ENCODE data around the gene CDKL4.
A peak's percentile ranks its signal among the peaks of the same experiment; 100 is the strongest.

CDKL4 gene

DNA sequence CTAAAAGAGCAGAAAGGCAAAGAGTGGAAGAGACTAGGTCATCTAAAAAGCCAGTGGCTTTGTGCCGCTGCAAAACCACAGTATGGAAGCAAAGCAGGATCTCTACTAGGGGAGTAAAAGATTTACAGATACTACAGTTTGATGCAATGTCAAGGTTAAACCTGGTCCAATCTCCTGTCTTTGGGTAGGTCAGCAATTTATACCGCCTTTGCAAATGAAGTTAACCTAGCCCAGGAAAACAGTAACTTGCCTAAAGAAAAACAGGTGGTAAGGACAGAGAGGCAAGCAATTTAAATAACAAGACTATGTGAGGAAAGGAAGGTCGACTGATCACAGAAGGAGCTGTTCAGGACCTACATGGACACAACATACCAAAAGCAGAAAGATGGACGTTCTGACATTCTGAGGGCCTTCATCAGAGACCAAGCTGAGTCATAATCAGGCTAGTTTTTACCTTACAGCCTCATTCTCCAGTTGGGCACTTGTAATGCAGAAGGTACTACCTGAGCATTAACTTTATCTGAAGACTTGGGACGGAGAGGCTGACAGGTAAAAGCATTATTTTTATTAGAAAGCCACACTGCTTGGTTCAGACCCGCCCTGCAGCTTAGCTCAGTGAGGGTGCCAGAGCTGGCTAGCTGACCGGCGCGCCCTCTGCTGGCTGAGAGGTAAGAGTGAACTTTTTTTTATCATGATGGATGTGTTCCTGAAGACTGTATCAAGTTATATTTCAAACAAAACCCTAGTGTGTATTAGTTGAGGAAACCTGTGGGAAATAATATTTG, 15.9 kb downstream of the CDKL4 start:
- Histone ChIP-seq H3K27me3 (ENCODE audit: control insufficient read depth, insufficient read depth, low read length) (no peaks in the 10 kb centered on the region), H3K4me1 (ENCODE audit: control insufficient read depth, low read depth, low read length) (peaks cover 19% of the 10 kb centered on the region), H3K36me3 (ENCODE audit: control insufficient read depth, low read depth, low read length) (no peaks in the 10 kb centered on the region), H3K9ac (ENCODE audit: low read length) (no peak overlapping the region), H3K9me3 (ENCODE audit: control insufficient read depth, low read depth, low read length) (no peaks in the 10 kb centered on the region), H3K4me3 (ENCODE audit: low read length) (peak overlapping the region; percentile 61), H3K27ac (ENCODE audit: low read length) (no peak overlapping the region)

DNA sequence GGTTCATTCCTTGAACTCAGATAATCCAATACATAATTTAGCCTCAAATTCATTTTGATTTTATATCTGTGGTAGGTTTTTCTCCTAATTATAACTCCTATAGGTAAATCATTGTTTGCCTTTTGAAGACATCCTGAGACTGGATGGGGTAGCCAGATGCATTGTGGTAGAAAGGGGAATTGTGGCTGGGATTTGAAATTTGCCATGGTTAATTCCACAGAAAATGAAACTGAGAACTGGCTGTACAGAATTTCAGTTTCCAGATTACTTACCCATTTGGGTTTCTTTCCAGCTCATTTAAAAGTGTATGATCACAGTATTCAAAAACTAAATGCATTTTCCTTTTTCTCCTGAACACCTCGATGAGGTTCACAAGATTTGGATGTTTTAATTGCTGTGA, 18.2 kb downstream of the CDKL4 start:
- Histone ChIP-seq H3K4me3 (ENCODE audit: low read length) (no peak overlapping the region), H3K4me1 (ENCODE audit: control insufficient read depth, low read depth, low read length) (peaks cover 19% of the 10 kb centered on the region), H3K27me3 (ENCODE audit: control insufficient read depth, insufficient read depth, low read length) (no peaks in the 10 kb centered on the region), H3K9me3 (ENCODE audit: control insufficient read depth, low read depth, low read length) (no peaks in the 10 kb centered on the region), H3K36me3 (ENCODE audit: control insufficient read depth, low read depth, low read length) (no peaks in the 10 kb centered on the region), H3K27ac (ENCODE audit: low read length) (no peak overlapping the region), H3K9ac (ENCODE audit: low read length) (no peak overlapping the region)

DNA sequence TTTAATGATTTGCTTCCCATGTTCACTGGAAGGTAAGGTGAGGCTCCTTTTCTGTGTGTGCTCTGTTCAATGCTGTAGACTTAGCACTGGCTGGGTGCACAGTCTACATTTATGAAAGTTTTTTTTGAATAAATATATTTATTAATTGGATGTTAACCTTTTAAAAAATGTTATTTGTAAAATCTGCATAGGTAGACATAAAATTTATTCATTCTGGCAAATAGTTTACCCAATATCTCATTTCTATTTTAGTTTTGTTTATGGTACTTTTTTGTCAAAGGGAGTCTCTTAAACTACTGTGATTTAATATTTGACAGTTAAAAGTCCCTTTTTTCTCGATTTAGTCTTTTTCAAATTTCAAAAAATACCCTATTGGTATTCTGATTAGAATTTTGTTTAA, 19.9 kb downstream of the CDKL4 start:
- H3K36me3 ChIP-seq (ENCODE audit: control insufficient read depth, low read depth, low read length), result no peaks in the 10 kb centered on the region
- H3K27me3 ChIP-seq (ENCODE audit: control insufficient read depth, insufficient read depth, low read length), result no peaks in the 10 kb centered on the region
- no peaks in the 10 kb centered on the region for H3K9me3 ChIP-seq (ENCODE audit: control insufficient read depth, low read depth, low read length)
- no peak overlapping the region for H3K9ac ChIP-seq (ENCODE audit: low read length)
- no peak overlapping the region for H3K27ac ChIP-seq (ENCODE audit: low read length)
- H3K4me3 ChIP-seq (ENCODE audit: low read length), result no peak overlapping the region
- H3K4me1 ChIP-seq (ENCODE audit: control insufficient read depth, low read depth, low read length), result peaks cover 11% of the 10 kb centered on the region

DNA sequence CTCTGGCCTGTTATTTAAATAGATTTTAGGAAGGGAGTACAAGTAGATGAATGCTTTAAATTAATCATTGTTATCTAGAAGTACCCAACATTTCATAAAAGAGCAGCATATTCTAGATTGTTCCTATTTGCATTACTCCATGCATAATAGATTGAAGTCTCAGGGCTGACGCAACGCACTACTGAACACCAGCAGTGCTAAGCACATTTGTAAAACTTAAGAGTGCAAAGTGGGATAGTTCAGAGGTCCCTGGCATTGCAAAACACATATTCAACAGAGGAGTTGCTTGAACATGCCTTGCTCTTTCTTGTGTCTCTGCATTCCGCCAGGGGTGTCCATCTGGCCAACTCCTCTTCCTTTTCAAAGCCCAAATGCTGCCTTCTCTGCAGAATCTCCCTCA, 22.3 kb downstream of the CDKL4 start:
- Histone ChIP-seq H3K9me3 (ENCODE audit: control insufficient read depth, low read depth, low read length) (no peaks in the 10 kb centered on the region), H3K36me3 (ENCODE audit: control insufficient read depth, low read depth, low read length) (no peaks in the 10 kb centered on the region), H3K27ac (ENCODE audit: low read length) (no peak overlapping the region), H3K9ac (ENCODE audit: low read length) (no peak overlapping the region), H3K4me3 (ENCODE audit: low read length) (no peak overlapping the region), H3K27me3 (ENCODE audit: control insufficient read depth, insufficient read depth, low read length) (no peaks in the 10 kb centered on the region), H3K4me1 (ENCODE audit: control insufficient read depth, low read depth, low read length) (no peaks in the 10 kb centered on the region)

DNA sequence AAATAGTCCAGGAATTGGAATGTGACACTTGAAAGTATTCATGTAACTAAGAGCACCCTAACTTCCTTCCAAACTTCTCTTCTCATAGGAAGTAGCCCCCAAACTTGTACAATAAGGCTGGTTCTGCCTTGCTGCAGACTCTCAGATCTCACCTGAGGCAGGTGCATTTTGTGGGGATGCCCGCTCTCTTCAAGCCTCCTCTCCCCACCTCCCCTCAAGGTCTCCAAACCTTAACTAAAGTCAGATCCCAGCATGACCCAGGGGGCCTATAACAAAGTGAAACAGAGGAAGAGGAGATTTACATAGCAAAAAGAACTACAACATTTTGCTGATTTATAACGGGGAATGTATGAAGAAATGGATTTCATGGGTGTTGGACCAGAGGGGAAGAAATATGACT, 23.6 kb downstream of the CDKL4 start:
- Histone ChIP-seq H3K36me3 (ENCODE audit: control insufficient read depth, low read depth, low read length) (no peaks in the 10 kb centered on the region), H3K9ac (ENCODE audit: low read length) (no peak overlapping the region), H3K4me3 (ENCODE audit: low read length) (no peak overlapping the region), H3K4me1 (ENCODE audit: control insufficient read depth, low read depth, low read length) (no peaks in the 10 kb centered on the region), H3K27ac (ENCODE audit: low read length) (no peak overlapping the region), H3K9me3 (ENCODE audit: control insufficient read depth, low read depth, low read length) (no peaks in the 10 kb centered on the region), H3K27me3 (ENCODE audit: control insufficient read depth, insufficient read depth, low read length) (no peaks in the 10 kb centered on the region)

DNA sequence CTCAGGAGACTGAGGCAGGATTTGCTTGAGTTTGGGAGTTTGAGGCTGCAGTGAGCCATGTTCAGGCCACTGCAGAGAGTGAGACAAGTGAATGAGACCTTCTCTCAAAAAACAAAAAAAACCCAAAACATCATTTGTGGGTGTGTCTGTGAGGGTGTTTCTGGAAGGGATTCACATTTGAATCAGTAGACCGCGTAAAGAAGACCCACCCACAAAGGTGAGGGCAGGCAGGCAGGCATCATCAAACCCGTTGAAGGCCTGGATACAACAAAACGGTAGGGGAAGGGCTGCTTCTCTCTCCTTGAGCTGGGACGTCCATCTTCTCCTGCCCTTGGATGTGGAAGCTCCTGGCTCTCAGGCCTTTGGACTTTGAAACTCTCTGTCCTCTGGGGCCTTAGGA, 25.4 kb downstream of the CDKL4 start:
- Histone ChIP-seq H3K27me3 (ENCODE audit: control insufficient read depth, insufficient read depth, low read length) (no peaks in the 10 kb centered on the region), H3K36me3 (ENCODE audit: control insufficient read depth, low read depth, low read length) (no peaks in the 10 kb centered on the region), H3K9ac (ENCODE audit: low read length) (no peak overlapping the region), H3K27ac (ENCODE audit: low read length) (no peak overlapping the region), H3K4me3 (ENCODE audit: low read length) (no peak overlapping the region), H3K4me1 (ENCODE audit: control insufficient read depth, low read depth, low read length) (no peaks in the 10 kb centered on the region), H3K9me3 (ENCODE audit: control insufficient read depth, low read depth, low read length) (no peaks in the 10 kb centered on the region)

DNA sequence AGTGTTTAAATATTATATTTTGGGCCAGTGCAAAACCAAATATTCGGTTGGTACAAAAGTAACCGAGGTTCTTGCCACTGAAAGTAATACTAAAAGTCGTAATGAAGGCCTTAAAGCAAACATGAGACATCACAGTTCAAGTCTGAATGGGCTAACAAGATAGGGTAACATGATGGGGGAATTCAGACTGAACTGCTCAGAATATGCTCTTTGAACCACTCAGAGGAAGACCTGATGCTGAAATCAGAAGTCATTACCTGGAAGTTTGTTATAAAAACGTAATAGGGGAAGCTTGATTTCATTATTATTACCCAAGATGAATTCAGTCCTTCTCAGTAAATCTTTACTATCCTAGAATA, 26.6 kb downstream of the CDKL4 start:
- H3K36me3 ChIP-seq (ENCODE audit: control insufficient read depth, low read depth, low read length), result no peaks in the 10 kb centered on the region
- H3K9ac ChIP-seq (ENCODE audit: low read length), result no peak overlapping the region
- no peaks in the 10 kb centered on the region for H3K4me1 ChIP-seq (ENCODE audit: control insufficient read depth, low read depth, low read length)
- no peak overlapping the region for H3K4me3 ChIP-seq (ENCODE audit: low read length)
- H3K9me3 ChIP-seq (ENCODE audit: control insufficient read depth, low read depth, low read length), result no peaks in the 10 kb centered on the region
- H3K27ac ChIP-seq (ENCODE audit: low read length), result no peak overlapping the region
- H3K27me3 ChIP-seq (ENCODE audit: control insufficient read depth, insufficient read depth, low read length), result no peaks in the 10 kb centered on the region

DNA sequence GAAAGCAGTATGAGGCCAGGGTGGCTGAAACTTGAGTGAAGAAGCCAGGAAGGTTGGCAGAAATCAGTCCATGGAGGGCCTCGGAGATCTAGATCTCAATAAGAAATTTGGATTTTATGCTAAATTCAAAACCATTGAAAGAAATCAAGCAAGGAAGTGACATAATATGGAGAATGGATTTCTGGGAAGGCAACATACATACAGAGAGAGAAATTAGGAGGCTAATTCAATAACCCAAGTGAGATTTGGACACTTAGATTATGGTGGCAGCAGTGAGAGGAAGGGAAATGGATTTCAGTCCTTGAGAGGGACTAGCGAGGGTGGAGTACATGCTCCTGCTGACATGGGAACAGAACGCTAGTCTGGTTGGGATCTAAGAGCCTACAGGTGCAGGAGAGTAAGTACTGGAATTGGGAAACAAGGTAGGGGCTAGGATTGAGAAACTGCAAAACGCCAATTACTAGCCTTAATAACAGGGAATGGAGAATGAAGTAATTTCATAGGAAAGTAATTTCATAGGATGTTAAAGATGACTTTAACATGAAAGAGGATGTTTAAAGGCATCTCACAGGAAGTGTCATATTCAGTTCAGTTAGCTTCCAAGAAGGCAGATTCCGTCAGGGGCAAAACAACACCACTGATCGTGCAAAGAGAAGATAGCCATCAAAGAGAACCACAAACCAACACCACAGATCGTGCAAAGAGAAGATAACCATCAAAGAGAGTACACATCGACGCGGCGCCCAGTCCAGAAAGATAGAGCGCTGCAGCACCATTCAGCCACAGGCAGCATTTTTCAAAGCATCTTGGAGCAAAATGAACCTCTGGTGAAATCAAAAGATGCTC, 27.2 kb downstream of the CDKL4 start:
- no peak overlapping the region for H3K9ac ChIP-seq (ENCODE audit: low read length)
- H3K27ac ChIP-seq (ENCODE audit: low read length), result no peak overlapping the region
- no peaks in the 10 kb centered on the region for H3K36me3 ChIP-seq (ENCODE audit: control insufficient read depth, low read depth, low read length)
- H3K4me3 ChIP-seq (ENCODE audit: low read length), result no peak overlapping the region
- H3K4me1 ChIP-seq (ENCODE audit: control insufficient read depth, low read depth, low read length), result no peaks in the 10 kb centered on the region
- no peaks in the 10 kb centered on the region for H3K27me3 ChIP-seq (ENCODE audit: control insufficient read depth, insufficient read depth, low read length)
- H3K9me3 ChIP-seq (ENCODE audit: control insufficient read depth, low read depth, low read length), result no peaks in the 10 kb centered on the region

DNA sequence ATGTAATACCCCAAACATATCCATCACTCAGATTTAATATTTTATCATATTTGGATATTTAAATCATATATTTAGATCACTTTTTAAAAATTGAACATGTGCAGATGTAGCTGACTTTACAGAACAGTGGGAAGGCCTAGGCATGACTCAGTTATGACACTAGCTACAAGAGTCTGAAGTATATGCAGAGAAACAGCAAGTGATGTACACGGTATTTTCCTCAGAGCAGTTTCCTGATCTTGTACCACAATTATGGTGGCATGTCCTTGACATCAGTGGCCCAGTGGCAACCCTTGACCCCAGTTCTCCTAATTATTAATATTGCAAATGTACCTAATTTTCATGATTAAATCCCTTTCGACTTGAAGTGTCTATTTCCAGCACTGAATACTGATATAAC, 28.2 kb downstream of the CDKL4 start:
- Histone ChIP-seq H3K36me3 (ENCODE audit: control insufficient read depth, low read depth, low read length) (no peaks in the 10 kb centered on the region), H3K4me3 (ENCODE audit: low read length) (no peak overlapping the region), H3K9me3 (ENCODE audit: control insufficient read depth, low read depth, low read length) (no peaks in the 10 kb centered on the region), H3K4me1 (ENCODE audit: control insufficient read depth, low read depth, low read length) (no peaks in the 10 kb centered on the region), H3K9ac (ENCODE audit: low read length) (no peak overlapping the region), H3K27ac (ENCODE audit: low read length) (no peak overlapping the region), H3K27me3 (ENCODE audit: control insufficient read depth, insufficient read depth, low read length) (no peaks in the 10 kb centered on the region)

DNA sequence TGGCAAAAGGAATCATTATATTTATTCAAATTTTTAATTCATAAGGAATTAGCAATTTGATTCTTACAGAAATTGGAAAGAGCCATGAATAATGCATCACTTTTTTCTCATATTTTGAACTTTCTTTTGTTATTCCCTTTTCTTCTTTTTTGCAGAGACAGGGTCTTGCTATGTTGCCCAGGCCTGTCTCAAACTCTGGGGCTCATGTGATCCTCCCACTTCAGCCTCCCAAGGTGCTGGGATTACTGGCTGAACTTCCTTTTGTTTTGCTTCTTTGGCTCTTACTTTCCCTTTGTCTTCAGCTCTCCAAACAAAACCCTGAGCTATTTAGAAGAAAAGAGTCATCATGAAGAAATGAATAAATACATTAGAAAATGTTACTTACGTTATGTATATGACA, 30.8 kb downstream of the CDKL4 start:
- no peak overlapping the region for H3K9ac ChIP-seq (ENCODE audit: low read length)
- no peaks in the 10 kb centered on the region for H3K4me1 ChIP-seq (ENCODE audit: control insufficient read depth, low read depth, low read length)
- H3K27ac ChIP-seq (ENCODE audit: low read length), result no peak overlapping the region
- H3K27me3 ChIP-seq (ENCODE audit: control insufficient read depth, insufficient read depth, low read length), result no peaks in the 10 kb centered on the region
- no peaks in the 10 kb centered on the region for H3K9me3 ChIP-seq (ENCODE audit: control insufficient read depth, low read depth, low read length)
- no peak overlapping the region for H3K4me3 ChIP-seq (ENCODE audit: low read length)
- H3K36me3 ChIP-seq (ENCODE audit: control insufficient read depth, low read depth, low read length), result no peaks in the 10 kb centered on the region

DNA sequence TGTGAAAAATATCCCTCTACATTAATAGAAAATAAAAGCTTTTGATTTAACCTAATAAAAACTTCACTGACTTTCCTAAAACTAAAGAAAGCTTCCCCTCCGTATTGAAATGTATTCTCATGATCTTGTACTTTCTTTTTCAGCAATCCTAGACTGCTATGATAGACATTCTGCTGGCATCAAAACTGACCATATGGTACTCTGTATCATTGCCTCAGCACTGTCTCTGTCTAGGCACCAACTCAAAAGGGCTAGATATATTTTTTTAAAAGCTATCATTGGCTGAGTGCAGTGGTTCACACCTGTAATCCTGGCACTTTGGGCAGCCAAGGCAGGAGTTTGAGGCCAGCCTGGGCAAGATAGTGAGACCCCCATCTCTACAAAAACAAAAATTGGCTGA, 32.9 kb downstream of the CDKL4 start:
- no peaks in the 10 kb centered on the region for H3K9me3 ChIP-seq (ENCODE audit: control insufficient read depth, low read depth, low read length)
- no peaks in the 10 kb centered on the region for H3K36me3 ChIP-seq (ENCODE audit: control insufficient read depth, low read depth, low read length)
- no peak overlapping the region for H3K4me3 ChIP-seq (ENCODE audit: low read length)
- no peaks in the 10 kb centered on the region for H3K4me1 ChIP-seq (ENCODE audit: control insufficient read depth, low read depth, low read length)
- H3K27ac ChIP-seq (ENCODE audit: low read length), result no peak overlapping the region
- H3K27me3 ChIP-seq (ENCODE audit: control insufficient read depth, insufficient read depth, low read length), result no peaks in the 10 kb centered on the region
- H3K9ac ChIP-seq (ENCODE audit: low read length), result no peak overlapping the region

DNA sequence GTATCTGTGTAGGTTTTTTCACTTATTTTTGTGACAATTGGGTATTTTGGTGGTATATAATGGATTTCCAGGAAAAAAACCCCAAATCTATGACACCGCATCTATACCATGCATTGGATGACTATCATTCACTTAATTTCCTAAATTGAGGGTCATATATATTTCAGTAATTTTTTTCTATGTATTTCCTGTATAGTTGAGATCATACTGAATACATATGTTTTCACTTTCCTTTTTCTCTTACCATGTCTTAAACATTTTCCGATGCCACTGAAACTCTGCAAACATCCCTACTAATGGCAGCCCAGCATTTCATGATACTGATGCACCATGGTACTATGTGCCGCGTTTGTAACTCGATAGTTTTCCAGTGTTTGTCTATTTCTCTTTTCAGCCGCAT, 40.4 kb downstream of the CDKL4 start:
- Histone ChIP-seq H3K9ac (ENCODE audit: low read length) (no peak overlapping the region), H3K9me3 (ENCODE audit: control insufficient read depth, low read depth, low read length) (no peaks in the 10 kb centered on the region), H3K27ac (ENCODE audit: low read length) (no peak overlapping the region), H3K4me3 (ENCODE audit: low read length) (no peak overlapping the region), H3K4me1 (ENCODE audit: control insufficient read depth, low read depth, low read length) (peaks cover 20% of the 10 kb centered on the region), H3K27me3 (ENCODE audit: control insufficient read depth, insufficient read depth, low read length) (no peaks in the 10 kb centered on the region), H3K36me3 (ENCODE audit: control insufficient read depth, low read depth, low read length) (no peaks in the 10 kb centered on the region)

All from iPS-18a (cell line).